ENCODE measurements around the gene TTC9B.

DNA sequence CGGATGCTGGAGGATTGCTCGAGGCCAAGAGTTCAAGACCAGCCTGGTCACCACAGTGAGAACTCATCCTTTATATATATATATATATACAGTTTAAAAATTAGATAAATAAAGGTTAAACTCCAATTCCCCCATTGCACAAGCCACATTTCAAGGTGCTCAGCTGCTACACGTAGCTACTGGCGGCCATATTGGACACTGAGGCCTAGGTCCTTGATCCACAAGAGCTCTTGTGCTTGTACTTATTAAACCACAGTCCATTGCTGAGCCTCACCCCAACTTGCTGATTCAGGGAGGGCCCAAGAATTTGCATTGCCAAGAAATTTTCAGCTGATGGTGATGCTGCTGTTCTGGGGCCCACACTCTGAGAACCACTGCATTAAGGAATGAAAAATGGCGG, 9.6 kb downstream of the TTC9B start:
- TF ChIP-seq NFE2L2 (IDR thresholded peaks at IDR 0.05; ENCODE audit: low read depth, low read length) (no peak), POLR2A (IDR thresholded peaks at IDR 0.05; ENCODE audit: low read depth, low read length) (no peak), BHLHE40 (IDR thresholded peaks at IDR 0.05; ENCODE audit: low read depth, low read length) (no peak), RCOR1 (IDR thresholded peaks at IDR 0.05; ENCODE audit: insufficient replicate concordance, low read length) (no peak), RFX5 (IDR thresholded peaks at IDR 0.05; ENCODE audit: low read depth, low read length) (no peak), RAD21 (IDR thresholded peaks at IDR 0.05; ENCODE audit: low read length) (no peak), CHD1 (IDR thresholded peaks at IDR 0.05; ENCODE audit: low read depth, low read length) (no peak), CEBPB (IDR thresholded peaks at IDR 0.05; ENCODE audit: low read depth, low read length) (no peak), SMC3 (IDR thresholded peaks at IDR 0.05; ENCODE audit: low read depth, low read length) (no peak)
- TF ChIP-seq, protein P1, sequence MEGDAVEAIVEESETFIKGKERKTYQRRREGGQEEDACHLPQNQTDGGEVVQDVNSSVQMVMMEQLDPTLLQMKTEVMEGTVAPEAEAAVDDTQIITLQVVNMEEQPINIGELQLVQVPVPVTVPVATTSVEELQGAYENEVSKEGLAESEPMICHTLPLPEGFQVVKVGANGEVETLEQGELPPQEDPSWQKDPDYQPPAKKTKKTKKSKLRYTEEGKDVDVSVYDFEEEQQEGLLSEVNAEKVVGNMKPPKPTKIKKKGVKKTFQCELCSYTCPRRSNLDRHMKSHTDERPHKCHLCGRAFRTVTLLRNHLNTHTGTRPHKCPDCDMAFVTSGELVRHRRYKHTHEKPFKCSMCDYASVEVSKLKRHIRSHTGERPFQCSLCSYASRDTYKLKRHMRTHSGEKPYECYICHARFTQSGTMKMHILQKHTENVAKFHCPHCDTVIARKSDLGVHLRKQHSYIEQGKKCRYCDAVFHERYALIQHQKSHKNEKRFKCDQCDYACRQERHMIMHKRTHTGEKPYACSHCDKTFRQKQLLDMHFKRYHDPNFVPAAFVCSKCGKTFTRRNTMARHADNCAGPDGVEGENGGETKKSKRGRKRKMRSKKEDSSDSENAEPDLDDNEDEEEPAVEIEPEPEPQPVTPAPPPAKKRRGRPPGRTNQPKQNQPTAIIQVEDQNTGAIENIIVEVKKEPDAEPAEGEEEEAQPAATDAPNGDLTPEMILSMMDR (conservative IDR thresholded peaks at IDR 0.05; ENCODE audit: low read depth, low read length) = no peak
- TF ChIP-seq, protein P2, sequence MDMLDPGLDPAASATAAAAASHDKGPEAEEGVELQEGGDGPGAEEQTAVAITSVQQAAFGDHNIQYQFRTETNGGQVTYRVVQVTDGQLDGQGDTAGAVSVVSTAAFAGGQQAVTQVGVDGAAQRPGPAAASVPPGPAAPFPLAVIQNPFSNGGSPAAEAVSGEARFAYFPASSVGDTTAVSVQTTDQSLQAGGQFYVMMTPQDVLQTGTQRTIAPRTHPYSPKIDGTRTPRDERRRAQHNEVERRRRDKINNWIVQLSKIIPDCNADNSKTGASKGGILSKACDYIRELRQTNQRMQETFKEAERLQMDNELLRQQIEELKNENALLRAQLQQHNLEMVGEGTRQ (IDR thresholded peaks at IDR 0.05; ENCODE audit: low read depth, low read length) = no peak
